ENCODE results near the gene REPS2.

DNA sequence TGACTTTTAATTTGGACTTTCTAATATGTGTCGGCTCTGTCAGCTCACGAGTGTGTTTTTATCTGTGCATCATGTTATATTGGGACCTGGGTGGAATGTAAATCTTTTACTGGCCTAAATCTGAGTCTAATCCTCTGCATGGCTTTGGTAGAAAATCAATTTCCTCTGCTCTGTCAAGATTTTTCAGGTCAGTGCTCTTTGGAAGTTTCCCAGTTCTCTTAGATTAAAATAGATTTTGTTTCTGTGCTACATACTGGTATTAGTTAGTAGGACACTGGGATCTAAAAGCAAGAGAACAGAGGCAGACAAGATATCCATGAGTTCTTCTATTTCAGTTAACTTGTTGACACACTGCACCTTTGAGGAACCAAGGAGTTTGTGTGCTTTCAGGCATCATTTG lies 39.7 kb downstream of the REPS2 start:
- TF ChIP-seq CTCF (IDR thresholded peaks at IDR 0.05) (no peak), POLR2A (IDR thresholded peaks at IDR 0.05) (no peak)
